Activated effector memory CD4-positive, alpha-beta T cell treated with anti-CD3 and anti-CD28 coated beads, Interleukin-2, amount 50 U/mL, for 16 hours (primary cell): ENCODE data around the gene DIAPH1.

Source experiments
- DNase-seq: peaks from one replicate; pipeline ENCODE4 v3.0.0-alpha.2; 2020

The DIAPH1 gene

DNA sequence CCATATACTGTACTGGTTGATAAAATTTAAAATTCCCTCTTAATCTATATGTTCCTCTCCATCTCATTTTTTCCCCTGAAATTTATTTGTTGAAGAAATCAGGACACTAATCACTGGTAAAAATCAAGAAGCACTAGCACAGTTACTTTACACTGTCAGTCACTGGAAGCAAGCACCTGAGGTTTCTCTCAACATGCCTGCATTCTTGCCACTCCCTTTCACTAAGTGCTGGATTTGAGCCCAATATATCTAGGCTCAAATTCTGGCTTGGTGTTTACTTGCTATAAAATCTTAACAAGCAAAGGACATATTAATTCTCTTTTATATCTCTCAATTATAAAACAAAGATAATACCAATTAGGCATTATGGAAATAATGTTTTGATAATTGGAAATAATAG, 58.6 kb downstream of the DIAPH1 start:
- no peak for DNase-seq

GRCh38 chr5:141559461-141559860, 59.3 kb downstream of the DIAPH1 start:
- DNase-seq: no peak

GRCh38 chr5:141558150-141558549, 60.6 kb downstream of the DIAPH1 start:
- no peak for DNase-seq

GRCh38 chr5:141557681-141558136, 61.1 kb downstream of the DIAPH1 start:
- peak; percentile 93 for DNase-seq

DNA sequence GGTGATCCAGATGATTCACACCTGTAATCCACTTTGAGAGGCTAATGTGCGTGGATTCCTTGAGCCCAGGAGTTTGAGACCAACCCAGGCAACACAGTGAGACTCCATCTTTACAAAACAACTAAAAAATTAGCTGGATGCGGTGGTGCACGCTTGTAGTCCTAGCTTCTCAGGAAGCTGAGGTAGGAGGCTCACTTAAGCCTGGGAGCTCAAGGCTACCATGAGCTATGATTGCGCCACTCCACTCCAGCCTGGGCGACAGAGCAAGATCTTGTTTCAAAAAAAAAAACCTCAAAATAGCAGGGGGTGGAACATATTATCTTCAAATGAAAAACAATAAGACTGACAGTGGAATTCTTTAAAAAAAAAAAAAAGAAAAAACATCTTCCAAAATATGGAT, 70.9 kb downstream of the DIAPH1 start:
- DNase-seq: no peak

DNA sequence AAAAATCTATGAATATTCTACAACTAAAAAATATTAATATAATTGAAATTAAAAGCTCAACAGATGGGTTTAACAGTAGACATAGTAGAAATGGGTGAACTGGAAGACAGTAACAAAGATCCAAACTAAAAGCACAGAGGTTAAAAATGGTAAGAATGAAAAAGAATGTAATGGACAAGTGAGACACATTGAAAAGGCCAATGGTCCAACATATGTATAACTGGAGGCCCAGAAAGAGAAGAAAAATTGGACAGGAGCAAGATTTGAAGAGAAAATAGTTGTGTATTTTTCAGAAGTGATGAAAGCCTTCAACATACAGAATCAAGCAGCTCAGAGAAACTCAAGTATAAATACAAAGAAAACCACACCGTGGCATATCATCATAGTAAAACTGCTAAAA, 71.3 kb downstream of the DIAPH1 start:
- no peak for DNase-seq

DNA sequence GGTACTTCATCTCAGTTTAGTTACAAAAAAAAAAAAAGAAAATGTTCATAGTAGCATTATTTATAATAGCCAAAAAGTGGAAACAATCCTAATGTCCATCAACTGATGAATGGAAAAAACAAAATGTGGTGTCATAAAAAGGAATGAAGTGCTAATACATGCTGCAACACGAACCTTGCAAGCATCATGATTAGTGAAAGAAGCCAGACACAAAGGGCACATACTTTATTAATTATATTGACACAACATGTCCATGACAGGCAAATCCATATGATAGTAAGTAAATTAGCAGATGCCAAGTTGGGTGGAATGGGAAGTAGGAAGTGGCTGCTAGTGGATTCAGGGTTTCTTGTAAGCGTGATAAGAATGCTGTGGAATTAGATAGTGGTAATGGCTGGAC, 75.7 kb downstream of the DIAPH1 start:
- no peak for DNase-seq

GRCh38 chr5:141534492-141535213, 84.1 kb downstream of the DIAPH1 start:
- DNase-seq: no peak

GRCh38 chr5:141533897-141534296, 84.9 kb downstream of the DIAPH1 start:
- no peak for DNase-seq

- no peak for DNase-seq
Observed at GRCh38 chr5:141532726-141533125, 86.1 kb downstream of the DIAPH1 start.

DNA sequence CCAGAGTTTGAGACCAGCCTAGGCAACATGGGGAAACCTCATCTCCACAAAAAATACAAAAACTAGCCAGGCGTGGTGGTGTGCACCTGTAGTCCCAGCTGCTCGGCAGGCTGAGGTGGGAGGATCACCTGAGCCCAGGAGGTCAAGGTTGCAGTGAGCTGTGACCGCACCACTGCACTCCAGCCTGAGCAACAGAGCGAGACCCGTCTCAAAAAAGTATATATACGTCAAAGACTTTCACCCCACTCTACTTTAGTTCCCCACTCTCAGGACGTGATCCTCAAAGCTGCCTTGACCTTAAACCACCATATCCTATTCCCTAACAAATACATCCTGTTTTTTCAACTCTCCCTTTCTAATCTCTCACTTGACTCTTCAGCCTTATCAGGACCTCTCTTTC, 88.9 kb downstream of the DIAPH1 start:
- no peak for DNase-seq

DNA sequence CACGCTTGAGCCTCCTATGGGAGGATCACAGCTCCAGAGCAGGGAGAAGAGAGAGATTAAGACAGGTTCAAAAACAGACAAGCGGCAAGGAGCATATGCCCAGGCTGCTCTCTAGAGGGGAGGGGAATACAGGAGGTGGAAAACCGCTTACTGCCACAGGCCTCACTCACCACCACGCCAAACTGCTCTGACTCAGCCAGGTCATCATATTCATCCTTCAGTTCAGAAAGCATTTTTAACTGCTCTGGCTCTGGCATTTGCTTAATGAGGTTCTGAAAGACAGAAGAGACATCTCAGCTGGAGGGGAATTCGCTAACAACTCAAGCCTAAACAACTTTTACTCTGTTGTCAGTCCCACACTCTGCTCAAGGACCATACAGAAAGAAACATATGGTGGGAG, 89.8 kb downstream of the DIAPH1 start:
- no peak for DNase-seq

DNA sequence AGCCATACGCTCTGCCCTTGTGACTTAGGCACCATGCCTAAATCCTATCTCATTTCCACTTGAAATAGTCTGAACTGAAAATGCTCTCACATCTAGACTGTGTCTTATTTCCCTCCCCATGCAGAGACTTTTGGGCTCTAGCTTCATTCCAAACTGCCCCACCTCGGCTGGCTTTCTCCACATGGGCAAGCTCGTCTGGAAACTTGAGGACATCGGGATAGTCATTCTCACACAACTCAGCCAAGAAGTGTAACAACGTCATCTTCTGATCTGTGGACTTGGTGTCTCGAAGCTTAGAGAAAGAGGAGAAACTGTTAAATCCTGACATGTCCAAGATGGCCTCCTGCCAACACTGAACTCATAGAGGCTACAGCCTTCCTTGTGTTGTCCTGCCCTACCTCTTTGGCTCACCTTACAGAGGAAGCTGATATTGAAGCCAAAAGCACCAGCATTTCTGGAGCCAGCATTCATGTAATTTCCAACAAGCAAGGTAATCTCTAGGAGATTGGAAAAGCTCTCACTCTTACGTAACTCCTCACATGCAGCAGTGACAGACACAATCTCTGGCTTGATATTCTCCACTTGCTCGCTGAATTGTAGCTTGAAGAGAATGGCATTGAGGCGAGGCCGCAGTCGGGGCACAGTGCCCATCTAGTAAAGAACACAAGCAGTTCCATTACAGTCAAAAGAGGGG, 90.4 kb downstream of the DIAPH1 start:
- no peak for DNase-seq

- DNase-seq: no peak
Observed at GRCh38 chr5:141527426-141527825, 91.4 kb downstream of the DIAPH1 start.

- no peak for DNase-seq
Observed at GRCh38 chr5:141525653-141526052, 93.1 kb downstream of the DIAPH1 start.

- peak; percentile 83 for DNase-seq
Observed at GRCh38 chr5:141524604-141525597, 93.9 kb downstream of the DIAPH1 start.

- no peak for DNase-seq
Observed at GRCh38 chr5:141523991-141524390, 94.8 kb downstream of the DIAPH1 start.

DNA sequence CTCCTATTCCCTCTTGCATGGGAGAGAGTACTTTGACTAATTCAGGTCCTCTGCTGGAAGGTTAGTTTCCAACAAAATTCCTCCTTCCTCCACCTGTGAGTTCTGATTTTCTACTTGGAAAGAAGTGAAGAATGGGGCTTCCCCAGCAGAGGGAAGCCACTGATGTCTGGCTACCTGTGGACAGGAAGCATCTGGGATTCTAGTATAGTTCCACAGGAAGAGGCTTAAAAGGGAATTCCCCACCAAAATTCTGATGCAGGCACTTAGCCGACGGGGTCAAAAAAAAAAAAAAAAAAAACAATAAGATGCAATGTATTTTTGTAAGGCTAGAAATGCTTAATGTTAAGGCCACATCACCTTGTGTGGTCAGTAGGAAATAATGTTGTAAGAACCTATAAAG, 96.5 kb downstream of the DIAPH1 start:
- DNase-seq: no peak

GRCh38 chr5:141521244-141521781, 97.5 kb downstream of the DIAPH1 start:
- DNase-seq: no peak

DNA sequence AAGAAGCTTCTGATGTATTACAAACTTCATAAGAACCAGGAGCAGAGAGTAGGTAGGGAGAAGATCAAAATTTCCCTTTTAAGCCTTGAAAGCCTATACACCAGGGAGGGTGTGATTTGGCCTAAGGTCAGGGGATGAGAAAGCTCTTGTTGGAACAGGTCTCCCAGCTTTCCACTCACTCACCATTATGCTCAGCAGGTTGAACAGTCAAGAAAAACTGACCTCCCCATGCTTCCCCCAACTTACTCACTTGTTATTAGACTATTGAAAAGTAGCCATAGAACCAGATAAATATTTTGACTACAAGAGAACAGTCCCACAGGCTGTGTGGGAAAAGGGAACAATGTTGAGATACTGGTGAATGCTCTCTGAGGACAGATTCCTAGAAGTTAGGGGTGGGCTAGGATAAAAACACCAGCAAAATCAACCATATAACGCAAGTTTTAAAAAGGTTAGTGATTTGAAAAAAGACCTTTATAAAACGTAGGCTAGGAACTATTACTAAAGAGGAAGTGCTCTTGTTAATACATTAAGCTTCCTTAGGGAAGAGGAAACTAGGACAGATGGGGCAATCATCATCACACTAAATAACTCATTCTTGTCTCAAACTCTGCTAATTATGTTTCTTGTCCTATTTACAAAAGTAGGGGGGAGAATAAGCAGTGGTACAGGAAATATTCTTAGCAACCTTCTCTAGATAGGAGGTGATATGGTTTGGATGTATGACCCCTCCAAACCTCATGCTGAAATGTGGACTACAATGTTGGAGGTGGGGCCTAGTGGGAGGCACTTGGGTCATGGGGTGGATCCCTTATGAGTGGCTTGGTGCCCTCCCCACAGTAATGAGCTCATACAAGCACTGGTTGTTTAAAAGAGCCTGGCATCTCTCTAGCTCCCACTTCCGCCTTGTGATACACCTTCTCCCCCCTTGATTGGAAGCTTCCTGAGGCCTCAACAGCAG, 98.9 kb downstream of the DIAPH1 start:
- DNase-seq: no peak

DNA sequence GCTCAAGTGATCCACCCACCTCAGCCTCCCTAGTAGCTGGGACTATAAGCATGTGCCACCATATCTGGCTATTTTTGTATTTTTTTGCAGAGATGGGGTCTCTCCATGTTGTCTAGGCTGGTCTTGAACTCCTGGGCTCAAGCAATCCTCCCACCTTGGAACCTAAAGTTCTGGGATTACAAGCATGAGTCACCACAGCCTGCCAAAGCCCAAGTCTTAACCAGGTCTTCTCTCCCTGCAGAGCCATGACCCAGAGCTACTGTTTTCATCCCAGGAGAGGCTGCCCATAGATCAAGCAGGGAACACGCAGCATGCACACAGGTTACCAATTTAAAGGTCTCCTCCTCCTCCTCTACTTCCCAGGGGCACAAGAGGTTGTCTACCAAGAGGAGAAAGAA, 100.2 kb downstream of the DIAPH1 start:
- DNase-seq: no peak
